ENCODE results near the gene ZNF468. TPM values are rescaled to one million over a fixed set of nuclear protein-coding genes. Genes with fewer than 3 reads are reported as not detected.
"Not testable (repeated sequence)": the region's sequence is repeated elsewhere in the genome, so short reads cannot be mapped to it uniquely, and the experiment has no call there.

Gene ZNF468
- total RNA-seq, 2 donors from 2014 or later: 8.9 to 14.2 TPM

DNA sequence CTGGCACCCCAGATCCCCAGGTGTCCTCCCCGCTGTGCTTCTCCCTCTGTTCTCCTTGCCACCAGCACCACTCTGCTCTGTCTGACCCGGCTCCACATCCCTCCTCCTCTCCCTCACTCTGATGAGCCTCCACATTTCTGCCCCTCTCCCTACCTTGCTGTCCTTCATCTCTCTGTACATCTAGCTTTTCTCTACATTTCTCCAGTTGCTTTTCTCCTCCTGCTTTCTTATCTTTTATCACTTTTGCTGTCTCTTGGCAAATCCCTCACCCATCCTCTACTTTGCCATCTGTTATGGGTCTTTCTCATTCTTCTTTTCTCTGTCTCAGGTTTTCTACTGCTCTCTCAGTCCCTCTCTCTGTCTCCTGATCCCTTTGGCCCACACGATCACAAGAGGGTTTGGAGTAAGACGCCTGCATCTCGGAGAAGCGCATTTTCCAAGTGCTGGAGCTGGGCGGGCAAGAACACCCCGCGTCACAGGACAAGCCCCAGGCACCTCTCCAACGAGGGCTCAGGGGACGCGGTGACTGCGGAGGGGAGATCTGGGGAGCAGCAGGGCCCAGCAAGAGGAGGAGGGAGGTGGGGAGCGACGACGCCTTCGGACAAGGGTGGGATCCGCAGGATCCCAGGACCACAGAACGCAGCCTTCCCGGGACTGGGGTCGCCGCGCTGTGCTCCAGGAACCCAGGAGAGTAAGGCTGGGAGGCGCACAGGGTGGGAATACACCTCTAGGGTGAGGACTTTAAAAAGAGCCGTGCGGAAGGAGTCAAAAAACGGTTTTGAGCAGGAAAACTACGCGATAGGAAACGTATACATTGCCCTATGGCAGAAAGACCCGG lies 660 bp downstream of the ZNF468 start:
- H3K36me3 Mint-ChIP-seq (ENCODE audit: low read depth): peaks cover 48% of the 10 kb centered on the region
- ATAC-seq (replicated peaks): peak; percentile 30
- not testable (repeated sequence) for H3K27me3 Mint-ChIP-seq, H3K9me3 Mint-ChIP-seq
- H3K4me3 Mint-ChIP-seq: peak overlapping the region; percentile 87
- peak overlapping the region; percentile 84 for H3K27ac Mint-ChIP-seq
- H3K4me1 Mint-ChIP-seq: peaks cover 11% of the 10 kb centered on the region

DNA sequence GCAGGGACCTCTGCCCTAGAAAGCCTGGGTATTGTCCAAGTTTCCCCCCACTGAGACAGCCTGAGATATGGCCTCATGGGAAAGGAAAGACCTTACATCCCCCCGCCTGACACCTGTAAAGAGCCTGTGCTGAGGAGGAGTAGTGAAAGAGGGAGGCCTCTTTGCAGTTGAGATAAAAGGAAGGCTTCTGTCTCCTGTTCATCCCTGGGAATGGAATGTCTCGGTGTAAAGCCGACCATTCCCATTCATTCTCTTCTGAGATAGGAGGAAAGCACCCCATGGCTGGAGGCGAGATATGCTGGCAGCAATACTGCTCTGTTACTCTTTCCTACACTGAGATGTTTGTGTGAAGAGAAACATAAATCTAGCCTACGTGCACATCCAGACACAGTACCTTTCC lies 10.1 kb downstream of the ZNF468 start:
- peaks cover 100% of the 10 kb centered on the region for H3K36me3 Mint-ChIP-seq (ENCODE audit: low read depth)
- peaks cover 11% of the 10 kb centered on the region for H3K9me3 Mint-ChIP-seq
- H3K4me1 Mint-ChIP-seq; H3K27ac Mint-ChIP-seq; H3K4me3 Mint-ChIP-seq; H3K27me3 Mint-ChIP-seq; ATAC-seq (replicated peaks): not testable (repeated sequence)

DNA sequence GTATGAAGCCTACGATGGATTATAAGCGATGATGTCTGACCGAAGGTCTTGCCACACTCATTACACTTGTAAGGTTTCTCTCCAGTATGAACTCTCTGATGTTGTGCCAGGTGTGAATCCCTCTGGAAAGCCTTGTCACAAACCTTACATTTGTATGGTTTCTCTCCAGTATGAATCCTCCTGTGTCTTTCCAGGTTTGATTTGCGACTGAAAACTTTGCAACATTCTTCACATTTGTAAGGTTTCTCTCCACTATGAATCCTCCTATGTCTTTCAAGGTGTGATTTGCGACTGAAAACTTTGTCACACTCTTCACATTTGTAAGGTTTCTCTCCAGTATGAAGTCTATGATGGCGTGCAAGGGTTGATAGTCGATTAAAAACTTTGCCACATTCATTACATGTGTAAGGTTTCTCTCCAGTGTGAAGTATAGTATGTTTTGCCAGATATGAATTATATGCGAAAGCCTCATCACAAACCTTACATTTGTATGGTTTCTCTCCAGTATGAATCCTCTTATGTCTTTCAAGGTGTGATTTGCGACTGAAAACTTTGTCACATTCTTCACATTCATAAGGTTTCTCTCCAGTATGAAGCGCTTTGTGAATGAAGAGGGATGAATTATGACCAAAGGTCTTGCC lies 16.5 kb downstream of the ZNF468 start:
- not testable (repeated sequence) for H3K27ac Mint-ChIP-seq; H3K27me3 Mint-ChIP-seq; H3K4me3 Mint-ChIP-seq; H3K4me1 Mint-ChIP-seq; ATAC-seq (replicated peaks)
- H3K9me3 Mint-ChIP-seq: peaks cover 30% of the 10 kb centered on the region
- peaks cover 90% of the 10 kb centered on the region for H3K36me3 Mint-ChIP-seq (ENCODE audit: low read depth)

DNA sequence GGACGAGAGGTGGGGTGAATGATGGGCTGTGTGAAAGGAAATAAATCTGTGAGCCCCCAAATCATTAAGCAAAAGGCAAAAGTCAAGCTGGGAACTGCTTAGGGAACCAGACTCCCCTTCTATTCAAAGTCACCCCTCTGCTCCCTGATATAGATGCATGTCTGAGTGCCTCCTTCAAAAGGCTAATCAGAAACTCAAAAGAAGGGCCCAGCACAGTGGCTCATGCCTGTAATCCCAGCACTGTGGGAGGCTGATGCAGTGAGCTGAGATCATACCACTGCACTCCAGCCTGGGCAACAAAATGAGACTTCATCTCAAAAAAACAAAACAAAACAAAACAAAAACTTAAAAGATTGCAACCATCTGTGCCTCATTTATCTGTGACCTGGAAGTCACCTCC lies 23.1 kb downstream of the ZNF468 start:
- H3K4me1 Mint-ChIP-seq; ATAC-seq (replicated peaks); H3K4me3 Mint-ChIP-seq; H3K27ac Mint-ChIP-seq; H3K27me3 Mint-ChIP-seq: not testable (repeated sequence)
- peaks cover 24% of the 10 kb centered on the region for H3K36me3 Mint-ChIP-seq (ENCODE audit: low read depth)
- H3K9me3 Mint-ChIP-seq: peaks cover 23% of the 10 kb centered on the region

DNA sequence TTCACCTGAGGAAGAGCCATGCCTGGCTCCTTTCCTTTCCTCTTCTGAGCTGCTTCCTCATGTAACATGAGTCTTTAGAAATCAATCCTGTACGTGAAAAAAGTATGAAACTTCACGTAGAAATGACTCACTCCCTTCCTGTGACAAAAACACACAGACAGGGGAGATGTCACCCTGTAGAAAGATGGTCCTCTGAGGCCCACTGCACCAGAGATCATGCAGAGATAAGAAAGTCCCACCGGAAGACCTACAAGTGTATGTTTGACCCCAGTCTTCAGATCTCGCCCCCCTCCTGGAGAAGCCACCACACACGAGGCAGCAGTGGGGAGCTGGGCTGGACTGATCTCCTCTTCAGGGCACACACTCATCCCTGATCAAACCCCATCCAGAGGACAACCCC lies 23.9 kb downstream of the ZNF468 start:
- H3K9me3 Mint-ChIP-seq: peaks cover 23% of the 10 kb centered on the region
- H3K27me3 Mint-ChIP-seq, H3K4me1 Mint-ChIP-seq, H3K4me3 Mint-ChIP-seq, H3K27ac Mint-ChIP-seq: not testable (repeated sequence)
- H3K36me3 Mint-ChIP-seq (ENCODE audit: low read depth): peaks cover 18% of the 10 kb centered on the region
- peak; percentile 26 for ATAC-seq (replicated peaks)

DNA sequence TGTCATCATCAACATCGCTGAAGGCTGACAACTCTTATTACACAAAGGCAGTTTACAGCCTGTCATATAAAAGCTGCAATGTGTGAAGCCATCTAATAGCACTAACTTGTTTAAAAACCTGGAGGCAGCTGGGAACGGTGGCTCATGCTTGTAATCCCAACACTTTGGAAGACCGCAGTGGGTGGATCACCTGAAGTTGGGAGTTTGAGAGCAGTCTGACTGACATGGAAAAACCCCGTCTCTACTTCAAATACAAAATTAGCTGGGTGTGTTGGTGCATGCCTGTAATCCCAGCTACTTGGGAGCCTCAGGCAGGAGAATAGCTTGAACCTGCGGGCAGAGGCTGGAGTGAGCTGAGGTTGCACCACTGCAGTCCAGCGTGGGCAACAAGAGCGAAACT lies 27.6 kb downstream of the ZNF468 start:
- not testable (repeated sequence) for H3K27me3 Mint-ChIP-seq; H3K9me3 Mint-ChIP-seq; H3K27ac Mint-ChIP-seq; H3K4me3 Mint-ChIP-seq; H3K36me3 Mint-ChIP-seq (ENCODE audit: low read depth); H3K4me1 Mint-ChIP-seq; ATAC-seq (replicated peaks)

DNA sequence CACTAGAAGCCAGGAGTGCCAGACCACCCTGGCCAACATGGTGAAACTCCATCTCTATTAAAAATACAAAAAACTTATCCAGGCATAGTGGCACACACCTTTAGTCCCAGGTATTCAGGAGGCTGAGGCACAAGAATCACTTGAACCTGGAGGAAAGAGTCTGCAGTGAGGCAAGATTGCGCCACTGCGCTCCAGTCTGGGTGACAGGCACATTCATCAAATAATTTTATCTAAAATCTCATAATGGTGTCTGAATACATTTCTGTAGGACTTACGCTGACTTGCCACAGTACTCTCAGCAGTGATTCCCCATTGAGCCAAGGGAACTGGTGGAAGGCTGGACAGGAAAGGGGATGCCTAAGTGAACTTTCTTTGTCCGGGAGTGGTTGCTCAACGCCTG lies 31.7 kb downstream of the ZNF468 start:
- no peak overlapping the region for H3K27ac Mint-ChIP-seq
- H3K36me3 Mint-ChIP-seq (ENCODE audit: low read depth): peaks cover 3% of the 10 kb centered on the region
- H3K27me3 Mint-ChIP-seq: no peaks in the 10 kb centered on the region
- no peak overlapping the region for H3K4me3 Mint-ChIP-seq
- peaks cover 3% of the 10 kb centered on the region for H3K4me1 Mint-ChIP-seq
- H3K9me3 Mint-ChIP-seq: peaks cover 8% of the 10 kb centered on the region
- no peak for ATAC-seq (replicated peaks)

DNA sequence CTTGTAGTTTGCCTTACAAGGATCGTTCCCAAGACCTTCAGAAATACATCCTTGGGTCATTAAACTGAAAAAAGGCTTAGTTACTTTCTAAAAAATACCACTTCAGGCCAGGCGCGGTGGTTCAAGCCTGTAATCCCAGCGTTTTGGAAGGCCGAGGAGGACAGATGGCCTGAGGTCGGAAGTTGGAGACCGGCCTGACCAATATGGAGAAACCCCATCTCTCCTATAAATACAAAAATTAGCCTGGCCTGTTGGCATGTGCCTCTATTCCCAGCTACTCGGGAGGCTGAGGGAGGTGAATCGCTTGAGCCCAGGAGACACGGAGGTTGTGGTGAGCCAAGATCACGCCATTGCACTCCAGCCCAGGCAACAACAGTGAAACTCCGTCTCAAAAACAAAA lies 33.7 kb downstream of the ZNF468 start:
- peaks cover 9% of the 10 kb centered on the region for H3K4me1 Mint-ChIP-seq
- no peaks in the 10 kb centered on the region for H3K27me3 Mint-ChIP-seq
- H3K4me3 Mint-ChIP-seq: no peak overlapping the region
- H3K9me3 Mint-ChIP-seq: peaks cover 8% of the 10 kb centered on the region
- H3K36me3 Mint-ChIP-seq (ENCODE audit: low read depth): peaks cover 12% of the 10 kb centered on the region
- ATAC-seq (replicated peaks): no peak
- no peak overlapping the region for H3K27ac Mint-ChIP-seq

DNA sequence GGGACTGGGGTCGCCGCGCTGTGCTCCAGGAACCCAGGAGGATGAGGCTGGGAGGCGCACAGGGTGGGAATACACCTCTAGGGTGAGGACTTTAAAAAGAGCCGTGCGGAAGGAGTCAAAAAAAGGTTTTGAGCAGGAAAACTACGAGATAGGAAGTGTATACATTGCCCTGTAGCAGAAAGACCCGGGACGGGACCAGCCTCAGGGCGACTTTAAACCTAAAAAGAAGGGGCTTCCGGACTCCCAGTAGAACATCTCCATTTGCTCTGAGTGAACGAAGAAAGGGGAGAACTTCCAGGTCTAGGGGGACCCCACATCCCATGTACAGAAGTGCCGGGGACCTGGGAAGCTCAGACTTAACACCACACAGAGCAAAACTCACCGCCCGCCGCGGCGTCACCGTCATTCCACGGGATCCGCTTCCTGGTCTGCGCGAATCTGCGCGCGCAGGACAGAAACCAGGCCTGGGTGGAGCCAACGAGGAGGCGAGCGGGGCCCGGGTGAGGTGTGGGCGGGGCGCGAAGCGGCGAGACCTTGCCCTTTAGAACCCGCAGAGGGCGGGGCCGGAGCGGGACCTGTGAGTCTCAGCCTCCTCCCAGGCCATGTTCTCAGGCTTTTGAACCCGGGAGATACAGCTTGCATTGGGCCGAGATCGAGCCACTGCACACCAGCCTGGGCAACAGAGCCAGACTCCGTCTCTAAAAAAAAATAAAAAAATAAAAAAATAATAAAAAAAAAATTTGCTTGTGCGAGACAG lies 36.0 kb downstream of the ZNF468 start, which contains the start of gene ZNF28:
TSS of gene ZNF28 (minus strand) at position 430 of the 757 bp plus-strand sequence. CDS start 3,675 bp downstream, outside the sequence.
- not testable (repeated sequence) for H3K9me3 Mint-ChIP-seq, H3K27me3 Mint-ChIP-seq, H3K4me1 Mint-ChIP-seq
- peak; percentile 100 for ATAC-seq (replicated peaks)
- H3K4me3 Mint-ChIP-seq: peak within 1 kb of the TSS; percentile 85
- peak within 1 kb of the TSS; percentile 84 for H3K27ac Mint-ChIP-seq
- H3K36me3 Mint-ChIP-seq (ENCODE audit: low read depth): peaks cover 35% of the 10 kb centered on the region

DNA sequence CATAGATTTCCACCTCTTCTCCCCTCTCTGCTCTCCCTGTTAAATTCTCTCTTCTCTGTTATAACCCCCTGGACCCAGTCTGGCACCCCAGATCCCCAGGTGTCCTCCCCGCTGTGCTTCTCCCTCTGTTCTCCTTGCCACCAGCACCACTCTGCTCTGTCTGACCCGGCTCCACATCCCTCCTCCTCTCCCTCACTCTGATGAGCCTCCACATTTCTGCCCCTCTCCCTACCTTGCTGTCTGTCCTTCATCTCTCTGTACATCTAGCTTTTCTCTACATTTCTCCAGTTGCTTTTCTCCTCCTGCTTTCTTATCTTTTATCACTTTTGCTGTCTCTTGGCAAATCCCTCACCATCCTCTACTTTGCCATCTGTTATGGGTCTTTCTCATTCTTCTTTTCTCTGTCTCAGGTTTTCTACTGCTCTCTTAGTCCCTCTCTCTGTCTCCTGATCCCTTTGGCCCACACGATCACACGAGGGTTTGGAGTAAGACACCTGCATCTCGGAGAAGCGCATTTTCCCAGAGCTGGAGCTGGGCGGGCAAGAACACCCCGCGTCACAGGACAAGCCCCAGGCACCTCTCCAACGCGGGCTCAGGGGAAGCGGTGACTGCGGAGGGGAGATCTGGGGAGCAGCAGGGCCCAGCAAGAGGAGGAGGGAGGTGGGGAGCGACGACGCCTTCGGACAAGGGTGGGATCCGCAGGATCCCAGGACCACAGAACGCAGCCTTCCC lies 36.8 kb downstream of the ZNF468 start:
- Mint-ChIP-seq H3K4me3 (peak overlapping the region; percentile 85), H3K27ac (peak overlapping the region; percentile 84), H3K36me3 (ENCODE audit: low read depth) (peaks cover 42% of the 10 kb centered on the region)
- ATAC-seq (replicated peaks): peak; percentile 48
- H3K9me3 Mint-ChIP-seq, H3K27me3 Mint-ChIP-seq, H3K4me1 Mint-ChIP-seq: not testable (repeated sequence)

DNA sequence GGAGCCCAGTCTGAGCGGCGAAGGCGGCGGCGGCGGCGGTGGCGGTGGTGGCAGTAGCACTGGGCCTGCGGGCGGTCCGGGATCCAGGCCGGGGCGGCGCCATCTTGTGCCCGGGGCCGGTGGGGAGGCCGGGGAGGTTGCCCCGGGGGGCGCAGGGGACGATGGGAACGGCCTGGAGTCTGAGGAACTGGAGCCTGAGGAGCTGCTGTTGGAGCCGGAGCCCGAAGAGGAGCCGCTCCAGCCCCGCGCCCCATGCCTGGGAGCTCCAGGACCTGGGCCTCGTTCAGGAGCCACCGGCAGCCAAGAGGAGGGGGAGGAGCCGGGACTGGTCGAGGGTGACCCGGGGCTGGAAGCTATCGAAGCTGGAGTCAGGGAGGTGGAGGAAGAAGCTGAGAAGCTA lies 47.6 kb downstream of the ZNF468 start:
- H3K36me3 Mint-ChIP-seq (ENCODE audit: low read depth): peaks cover 76% of the 10 kb centered on the region
- H3K4me3 Mint-ChIP-seq: no peak overlapping the region
- H3K27me3 Mint-ChIP-seq: no peaks in the 10 kb centered on the region
- no peak overlapping the region for H3K27ac Mint-ChIP-seq
- H3K9me3 Mint-ChIP-seq: peaks cover 15% of the 10 kb centered on the region
- H3K4me1 Mint-ChIP-seq: no peaks in the 10 kb centered on the region
- ATAC-seq (replicated peaks): no peak

DNA sequence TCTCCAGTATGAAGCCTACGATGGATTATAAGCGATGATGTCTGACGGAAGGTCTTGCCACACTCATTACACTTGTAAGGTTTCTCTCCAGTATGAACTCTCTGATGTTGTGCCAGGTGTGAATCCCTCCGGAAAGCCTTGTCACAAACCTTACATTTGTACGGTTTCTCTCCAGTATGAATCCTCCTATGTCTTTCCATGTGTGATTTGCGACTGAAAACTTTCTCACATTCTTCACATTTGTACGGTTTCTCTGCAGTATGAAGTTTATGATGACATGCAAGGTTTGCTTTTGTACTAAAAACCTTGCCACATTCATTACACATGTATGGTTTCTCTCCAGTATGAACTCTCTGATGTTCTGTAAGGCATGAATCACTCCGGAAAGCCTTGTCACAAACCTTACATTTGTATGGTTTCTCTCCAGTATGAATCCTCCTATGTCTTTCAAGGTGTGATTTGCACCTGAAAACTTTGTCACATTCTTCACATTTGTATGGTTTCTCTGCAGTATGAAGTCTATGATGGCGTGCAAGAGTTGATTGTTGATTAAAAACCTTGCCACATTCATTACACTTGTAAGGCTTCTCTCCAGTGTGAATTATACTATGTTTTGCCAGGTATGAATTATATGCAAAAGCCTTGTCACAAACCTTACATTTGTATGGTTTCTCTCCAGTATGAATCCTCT lies 57.3 kb downstream of the ZNF468 start:
- H3K4me3 Mint-ChIP-seq; H3K27ac Mint-ChIP-seq; H3K27me3 Mint-ChIP-seq; ATAC-seq (replicated peaks); H3K4me1 Mint-ChIP-seq: not testable (repeated sequence)
- Mint-ChIP-seq H3K36me3 (ENCODE audit: low read depth) (peaks cover 54% of the 10 kb centered on the region), H3K9me3 (peaks cover 40% of the 10 kb centered on the region)

DNA sequence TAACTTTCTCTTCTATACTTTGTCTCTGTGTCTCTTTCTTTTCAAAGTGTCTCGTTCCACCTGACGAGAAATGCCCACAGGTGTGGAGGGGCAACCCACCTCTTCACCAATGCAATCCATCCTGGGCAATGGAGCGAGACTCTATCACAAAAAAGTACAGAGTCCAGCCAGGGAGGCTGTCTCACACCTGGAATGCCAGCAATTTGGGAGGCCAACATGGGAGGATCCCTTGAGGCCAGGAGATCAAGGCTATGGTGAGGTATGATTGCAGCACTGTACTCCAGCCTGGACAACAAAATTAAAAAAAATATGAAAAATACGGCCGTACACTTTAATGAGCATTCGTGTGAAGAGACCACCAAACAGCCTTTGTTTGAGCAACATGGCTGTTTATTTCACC lies 68.0 kb downstream of the ZNF468 start:
- no peaks in the 10 kb centered on the region for H3K27me3 Mint-ChIP-seq
- no peak overlapping the region for H3K27ac Mint-ChIP-seq
- H3K4me1 Mint-ChIP-seq: peaks cover 19% of the 10 kb centered on the region
- no peak overlapping the region for H3K4me3 Mint-ChIP-seq
- H3K9me3 Mint-ChIP-seq: peaks cover 4% of the 10 kb centered on the region
- H3K36me3 Mint-ChIP-seq (ENCODE audit: low read depth): peaks cover 8% of the 10 kb centered on the region
- ATAC-seq (replicated peaks): no peak

All from activated T-helper 17 cell treated with anti-CD3 and anti-CD28 coated beads, Interleukin-2, amount 50 U/mL, for 72 hours (primary cell).